Type B pancreatic cell (in vitro differentiated cells): Measurements from ENCODE around the gene CETN1. TPM values are rescaled to one million over a fixed set of nuclear protein-coding genes. Genes with fewer than 3 reads are reported as not detected.

Experiments used
- DNase-seq: peaks from one replicate; pipeline ENCODE4 v3.0.0; 2021; ENCODE audit warnings: mixed read lengths; ENCODE audit not compliant: unreplicated experiment; ENCODE audit errors: extremely low spot score
- H3K27ac Mint-ChIP-seq: 2 replicates; pipeline ENCODE4 v1.8.0; 2021; ENCODE audit warnings: mild to moderate bottlenecking, mixed read lengths
- H3K27me3 Mint-ChIP-seq: 2 replicates; pipeline ENCODE4 v1.8.0; 2021; ENCODE audit warnings: mixed read lengths
- H3K36me3 Mint-ChIP-seq: 2 replicates; pipeline ENCODE4 v1.8.0; 2021; ENCODE audit warnings: mixed read lengths
- H3K4me1 Mint-ChIP-seq: one replicate; pipeline ENCODE4 v1.8.0; 2021; ENCODE audit warnings: mixed read lengths; ENCODE audit not compliant: unreplicated experiment
- H3K4me3 Mint-ChIP-seq: 2 replicates; pipeline ENCODE4 v1.8.0; 2021; ENCODE audit warnings: mild to moderate bottlenecking, mixed read lengths
- H3K9me3 Mint-ChIP-seq: 2 replicates; pipeline ENCODE4 v1.8.0; 2021; ENCODE audit warnings: mixed read lengths
- CTCF ChIP-seq: fragments of 200-600 bp; sonication (generic); conservative IDR thresholded peaks from 2 replicates; pipeline ENCODE4 v1.5.0; 2021; ENCODE audit warnings: antibody characterized with exemption, mild to moderate bottlenecking
- long read RNA-seq: library from polyadenylated mRNA; unstranded; transcript quantifications from one replicate; pipeline ENCODE4 v2.0.0, GENCODE V29; 2020
- total RNA-seq: library from RNA; stranded (reverse); gene quantifications from 2 replicates; pipeline ENCODE4 v1.2.1, GENCODE V29; 2021; ENCODE audit warnings: low replicate concordance

Gene CETN1
- not detected in 2 replicates for total RNA-seq
- long read RNA-seq, result 0 reads

- Mint-ChIP-seq H3K4me3 (no peak within 1 kb of the TSS), H3K27ac (no peak within 1 kb of the TSS), H3K4me1 (peaks cover 8% of the 10 kb centered on the region), H3K9me3 (peaks cover 9% of the 10 kb centered on the region), H3K27me3 (no peaks in the 10 kb centered on the region), H3K36me3 (no peaks in the 10 kb centered on the region)
- no peak for DNase-seq
- no peak for TF ChIP-seq CTCF
Observed at GRCh38 chr18:580154-580553, at the start of gene CETN1. Gene CETN1, plus strand, starts transcription at chr18:580380. Its CDS starts 29 bp downstream, at chr18:580409.

GRCh38 chr18:532018-532417, 48.2 kb upstream of the CETN1 start:
- no peak overlapping the region for H3K27ac Mint-ChIP-seq

GRCh38 chr18:532632-533031, 47.5 kb upstream of the CETN1 start:
- Mint-ChIP-seq H3K27ac (no peak overlapping the region), H3K4me3 (no peak overlapping the region), H3K27me3 (no peaks in the 10 kb centered on the region), H3K9me3 (no peaks in the 10 kb centered on the region), H3K4me1 (peaks cover 6% of the 10 kb centered on the region), H3K36me3 (no peaks in the 10 kb centered on the region)
- TF ChIP-seq CTCF, result no peak
- DNase-seq, result no peak

More at GRCh38 chr18:532018-532417, 48.2 kb upstream of the CETN1 start:
- no peak for TF ChIP-seq CTCF
- Mint-ChIP-seq H3K27me3 (no peaks in the 10 kb centered on the region), H3K4me1 (peaks cover 12% of the 10 kb centered on the region), H3K36me3 (no peaks in the 10 kb centered on the region), H3K9me3 (no peaks in the 10 kb centered on the region), H3K4me3 (no peak overlapping the region)
- no peak for DNase-seq

- DNase-seq, result no peak
- no peak overlapping the region for H3K4me3 Mint-ChIP-seq
- no peaks in the 10 kb centered on the region for H3K36me3 Mint-ChIP-seq
- no peaks in the 10 kb centered on the region for H3K27me3 Mint-ChIP-seq
- no peak for TF ChIP-seq CTCF
- peak overlapping the region; percentile 3 for H3K27ac Mint-ChIP-seq
- H3K9me3 Mint-ChIP-seq, result no peaks in the 10 kb centered on the region
- no peaks in the 10 kb centered on the region for H3K4me1 Mint-ChIP-seq
Observed at GRCh38 chr18:533995-534601, 46.1 kb upstream of the CETN1 start.

- Mint-ChIP-seq H3K9me3 (no peaks in the 10 kb centered on the region), H3K4me3 (no peak overlapping the region), H3K27me3 (peaks cover 6% of the 10 kb centered on the region), H3K4me1 (no peaks in the 10 kb centered on the region), H3K27ac (no peak overlapping the region), H3K36me3 (no peaks in the 10 kb centered on the region)
- DNase-seq, result no peak
- no peak for TF ChIP-seq CTCF
Observed at GRCh38 chr18:543447-544078, 36.6 kb upstream of the CETN1 start.
